Measurements from ENCODE around the gene CSNK2A1.
"Not testable (repeated sequence)": the region's sequence is repeated elsewhere in the genome, so short reads cannot be mapped to it uniquely, and the experiment has no call there.

The CSNK2A1 gene

GRCh38 chr20:483815-484644, 59.6 kb downstream of the CSNK2A1 start:
- DNase-seq (ENCODE audit: low read depth) = no peak

GRCh38 chr20:481167-481566, 62.4 kb downstream of the CSNK2A1 start:
- no peak for DNase-seq (ENCODE audit: low read depth)

- no peak for DNase-seq (ENCODE audit: low read depth)
These were observed 63.5 kb downstream of the CSNK2A1 start for GRCh38 chr20:480044-480443.

GRCh38 chr20:479487-479886, 64.1 kb downstream of the CSNK2A1 start:
- DNase-seq (ENCODE audit: low read depth) = no peak

GRCh38 chr20:478949-479429, 64.6 kb downstream of the CSNK2A1 start:
- DNase-seq (ENCODE audit: low read depth) = no peak

GRCh38 chr20:478010-478948, 65.3 kb downstream of the CSNK2A1 start:
- DNase-seq (ENCODE audit: low read depth) = no peak

DNA sequence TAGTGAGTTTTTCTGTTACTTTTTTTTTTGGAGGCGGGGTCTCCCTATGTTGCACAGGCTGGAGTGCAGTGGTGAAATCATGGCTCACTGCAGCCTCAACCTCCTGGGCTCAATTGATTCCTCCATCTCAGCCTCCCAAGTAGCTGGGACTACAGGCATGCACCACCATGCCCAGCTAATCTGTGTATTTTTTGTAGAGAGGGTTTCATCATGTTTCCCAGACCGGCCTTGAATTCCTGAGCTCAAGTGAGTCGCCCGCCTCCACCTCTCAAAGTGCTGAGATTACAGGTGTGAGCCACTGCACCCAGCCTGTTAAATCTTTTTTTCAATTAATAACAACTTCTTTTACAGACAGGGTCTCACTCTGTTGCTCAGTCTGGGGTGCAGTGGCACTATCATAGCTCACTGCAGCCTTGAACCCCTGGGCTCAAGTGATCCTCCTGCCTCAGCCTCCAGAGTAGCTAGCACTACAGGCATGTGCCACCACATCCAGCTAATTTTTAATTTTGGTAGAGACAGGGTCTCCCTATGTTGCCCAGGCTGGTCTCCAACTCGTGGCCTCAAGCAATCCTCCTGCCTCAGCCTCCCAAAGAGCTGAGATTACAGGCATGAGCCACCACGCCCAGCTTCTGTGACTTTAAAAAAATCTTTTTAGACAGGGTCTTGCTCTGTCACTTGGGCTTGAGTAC, 66.9 kb downstream of the CSNK2A1 start:
- not testable (repeated sequence) for DNase-seq (ENCODE audit: low read depth)

- DNase-seq (ENCODE audit: low read depth) = no peak
These were observed 67.9 kb downstream of the CSNK2A1 start for GRCh38 chr20:475463-476357.

DNA sequence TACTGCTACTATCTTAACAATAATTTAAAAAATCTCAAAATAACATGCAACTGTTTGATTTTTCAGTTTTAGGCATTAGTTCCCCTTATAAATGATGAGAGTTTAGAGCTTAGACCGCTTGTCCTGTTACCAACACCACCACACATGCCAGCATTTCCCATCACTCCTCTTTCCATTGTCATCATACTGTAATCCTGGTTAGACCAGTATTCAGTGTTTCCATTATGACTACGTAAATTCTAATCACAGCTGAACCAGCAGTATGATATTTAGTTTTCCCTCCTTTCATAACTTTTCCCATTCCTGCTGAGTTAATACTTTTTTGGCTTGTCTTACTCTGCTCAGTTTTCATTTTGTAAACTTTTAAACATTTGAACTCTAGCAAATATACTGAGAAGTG, 69.0 kb downstream of the CSNK2A1 start:
- DNase-seq (ENCODE audit: low read depth) = no peak

DNA sequence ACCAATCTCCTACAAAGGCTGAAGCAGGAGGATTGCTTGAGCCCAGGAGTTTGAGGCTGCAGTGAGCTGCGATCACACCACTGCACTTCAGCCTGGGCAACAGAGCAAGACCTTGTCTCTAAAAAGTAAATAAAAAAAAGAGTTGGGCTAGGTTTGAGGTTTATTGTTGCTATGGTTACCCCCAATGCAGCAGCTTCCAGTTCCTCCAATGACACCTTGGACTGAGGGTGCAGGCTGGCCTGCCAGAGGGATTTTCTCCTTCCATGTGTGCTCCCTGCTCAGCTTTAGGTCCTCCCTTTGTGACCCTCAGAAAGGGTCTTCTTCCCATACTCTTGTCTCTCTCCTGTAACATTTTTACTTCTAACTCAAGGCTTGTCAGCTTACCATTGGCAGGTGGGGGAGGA, 70.7 kb downstream of the CSNK2A1 start:
- no peak for DNase-seq (ENCODE audit: low read depth)

DNA sequence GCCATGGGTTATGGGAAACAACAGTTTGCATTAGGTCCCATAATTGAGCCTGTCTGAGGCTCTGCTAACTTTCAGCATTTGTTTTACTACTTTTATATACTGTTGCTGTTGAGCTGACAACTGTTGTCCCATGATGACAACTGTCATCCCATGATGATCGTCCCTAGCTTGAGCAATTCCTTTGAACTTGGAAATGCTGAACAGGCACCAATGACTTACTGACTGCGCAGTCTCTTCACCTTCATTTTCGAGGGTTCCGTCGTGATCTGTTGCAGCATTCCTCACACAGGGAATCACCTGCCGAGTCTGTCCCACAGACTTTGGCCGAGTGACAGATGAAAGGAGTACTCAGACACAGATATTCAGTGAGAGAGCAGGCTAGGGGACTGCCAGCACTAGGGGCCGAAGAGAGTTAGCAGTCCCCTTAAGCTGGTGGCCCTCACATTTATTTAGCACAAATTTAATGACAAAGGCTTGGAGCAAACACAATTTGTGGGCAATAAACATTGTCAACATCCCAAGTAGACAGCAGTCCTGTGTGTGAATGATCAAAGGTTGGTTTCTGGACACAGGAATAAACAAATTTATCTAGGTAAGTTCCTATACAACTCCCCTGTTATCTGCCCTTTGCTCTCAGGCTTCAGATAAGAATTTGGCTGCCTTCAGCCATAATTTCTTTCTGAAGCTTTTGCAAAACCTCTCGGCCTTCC, 71.3 kb downstream of the CSNK2A1 start:
- no peak for DNase-seq (ENCODE audit: low read depth)

- DNase-seq (ENCODE audit: low read depth) = no peak
These were observed 73.7 kb downstream of the CSNK2A1 start for GRCh38 chr20:469746-470490.

GRCh38 chr20:467755-468154, 75.8 kb downstream of the CSNK2A1 start:
- DNase-seq (ENCODE audit: low read depth) = no peak

GRCh38 chr20:462199-462991, 81.2 kb downstream of the CSNK2A1 start, which contains the start of gene TBC1D20:
TBC1D20 (minus strand) TSS chr20:462533; CDS start chr20:462405, 128 bp downstream.
- no peak for DNase-seq (ENCODE audit: low read depth)

DNA sequence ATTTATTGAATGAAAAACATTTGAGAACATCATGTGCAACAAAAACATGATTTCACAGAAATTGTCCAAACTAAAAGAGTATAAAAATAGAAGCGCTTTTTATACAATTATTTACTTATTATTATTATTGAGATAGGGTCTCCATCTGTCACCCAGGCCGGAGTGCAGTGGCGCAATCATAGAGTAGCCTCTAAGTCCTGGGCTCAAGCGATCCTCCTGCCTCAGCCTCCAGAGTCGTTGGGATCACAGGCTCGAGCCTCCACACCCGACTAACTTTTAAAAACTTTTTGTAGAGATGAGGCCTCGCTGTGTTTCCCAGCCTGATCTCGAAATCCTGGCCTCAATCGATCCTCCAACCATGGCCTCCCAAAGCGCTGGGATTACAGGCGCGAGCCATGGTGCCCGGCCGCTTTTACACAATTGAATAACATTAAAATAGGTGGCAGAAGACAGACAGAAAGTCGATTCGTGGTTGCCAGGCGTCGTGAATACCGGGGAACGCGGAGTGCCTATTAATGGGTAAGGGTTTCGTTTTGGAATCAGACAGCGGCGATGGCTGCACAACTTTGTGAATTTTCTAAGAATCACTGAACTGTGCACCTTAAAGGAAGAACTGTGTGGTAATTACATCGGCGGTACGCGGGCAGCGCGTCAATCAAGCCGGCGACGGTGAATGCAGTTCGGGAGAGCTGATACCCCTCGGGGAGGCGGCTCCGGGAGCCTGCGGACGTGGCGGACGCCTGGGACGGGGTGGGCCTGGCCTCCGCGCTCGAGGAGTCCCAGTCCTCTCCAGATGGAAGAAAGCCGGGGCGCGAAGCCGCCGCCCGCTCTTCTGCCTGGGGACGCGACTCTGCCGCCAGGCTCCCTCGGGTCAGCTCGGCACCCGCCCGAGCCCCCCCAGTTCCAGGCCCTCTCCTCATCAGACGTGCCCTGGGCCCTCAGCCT, 82.1 kb downstream of the CSNK2A1 start:
- DNase-seq (ENCODE audit: low read depth) = no peak

- DNase-seq (ENCODE audit: low read depth) = no peak
These were observed 82.9 kb downstream of the CSNK2A1 start for GRCh38 chr20:460707-461106.

- DNase-seq (ENCODE audit: low read depth) = no peak
These were observed 83.4 kb downstream of the CSNK2A1 start for GRCh38 chr20:460180-460579.

GRCh38 chr20:458776-459175, 84.8 kb downstream of the CSNK2A1 start:
- no peak for DNase-seq (ENCODE audit: low read depth)
